B cell (primary cell): ENCODE measurements around the gene OR4K15.

Experiments used
- CTCF ChIP-seq: fragments of 200-600 bp; IDR thresholded peaks from one replicate; pipeline ENCODE4 v1.8.0; 2022; ENCODE audit warnings: antibody characterized with exemption, mild to moderate bottlenecking
- EZH2 ChIP-seq: IDR thresholded peaks from 2 replicates; pipeline ENCODE4 v1.6.1; 2012; ENCODE audit warnings: borderline replicate concordance, low read depth, mild to moderate bottlenecking, moderate library complexity, low read length; ENCODE audit not compliant: insufficient read depth, poor library complexity, severe bottlenecking

DNA sequence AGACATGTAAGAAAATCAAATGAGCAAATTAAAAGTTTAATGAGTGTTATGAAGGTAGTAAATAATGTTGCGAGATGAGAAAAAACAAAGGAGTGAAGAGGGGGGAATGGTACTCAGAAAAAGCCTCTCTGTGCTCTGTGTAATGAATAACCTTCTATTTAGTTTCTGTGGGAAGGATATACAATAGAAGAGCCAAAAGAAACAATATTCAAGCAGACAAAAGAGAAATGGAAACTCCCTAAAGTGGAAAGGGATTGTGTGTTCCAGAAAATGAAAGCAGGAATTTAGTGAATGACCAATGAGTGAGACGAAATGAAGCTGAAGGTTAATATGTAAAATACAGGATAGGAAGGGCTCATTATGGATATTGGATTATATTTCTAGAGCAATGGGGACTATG, 26.2 kb upstream of the OR4K15 start:
- TF ChIP-seq EZH2 (no peak), CTCF (no peak)
